H9 (cell line): ENCODE results near the gene ECD. TPM values are rescaled to one million over a fixed set of nuclear protein-coding genes. Genes with fewer than 3 reads are reported as not detected.

Experiments used
- DNase-seq: peaks from one replicate; pipeline ENCODE4 v3.0.0-alpha.2; 2017
- H2AFZ ChIP-seq: one replicate; pipeline ENCODE4 v1.6.1; 2013; ENCODE audit warnings: mild to moderate bottlenecking, low read length, control low read depth, moderate library complexity
- H2AK5ac ChIP-seq: 2 replicates; pipeline ENCODE4 v1.6.1; 2013; ENCODE audit warnings: low read length, control low read depth, mixed read lengths; ENCODE audit not compliant: insufficient read length
- H2BK120ac ChIP-seq: one replicate; pipeline ENCODE4 v1.6.1; 2013; ENCODE audit warnings: low read depth, mild to moderate bottlenecking, low read length, control low read depth, inconsistent platforms; ENCODE audit not compliant: poor library complexity, severe bottlenecking
- H2BK12ac ChIP-seq: 2 replicates; pipeline ENCODE4 v1.6.1; 2013; ENCODE audit warnings: low read length, control low read depth, mixed read lengths, low read depth; ENCODE audit not compliant: insufficient read length
- H2BK15ac ChIP-seq: 2 replicates; pipeline ENCODE4 v1.6.1; 2013; ENCODE audit warnings: low read depth, low read length, control low read depth
- H2BK20ac ChIP-seq: one replicate; pipeline ENCODE4 v1.6.1; 2013; ENCODE audit warnings: low read depth, mild to moderate bottlenecking, low read length, control low read depth, inconsistent platforms; ENCODE audit not compliant: poor library complexity, severe bottlenecking
- H2BK5ac ChIP-seq: 2 replicates; pipeline ENCODE4 v1.6.1; 2013; ENCODE audit warnings: low read length, control low read depth, mixed read lengths; ENCODE audit not compliant: insufficient read length
- H3K14ac ChIP-seq: 2 replicates; pipeline ENCODE4 v1.6.1; 2013; ENCODE audit warnings: low read length, control low read depth; ENCODE audit not compliant: insufficient read depth
- H3K18ac ChIP-seq: 2 replicates; pipeline ENCODE4 v1.6.1; 2013; ENCODE audit warnings: low read depth, mild to moderate bottlenecking, mixed read lengths, low read length, control low read depth; ENCODE audit not compliant: insufficient read length
- H3K23ac ChIP-seq: 2 replicates; pipeline ENCODE4 v1.6.1; 2013; ENCODE audit warnings: low read length, control low read depth, mixed read lengths, low read depth; ENCODE audit not compliant: insufficient read length
- H3K23me2 ChIP-seq: 2 replicates; pipeline ENCODE4 v1.6.1; 2013; ENCODE audit warnings: low read depth, mild to moderate bottlenecking, mixed read lengths, low read length, control low read depth; ENCODE audit not compliant: insufficient read length, poor library complexity, severe bottlenecking
- H3K27ac ChIP-seq: 2 replicates; pipeline ENCODE4 v1.5.1; 2013; ENCODE audit warnings: low read length, control low read depth, mixed read lengths, low read depth; ENCODE audit not compliant: insufficient read length
- H3K27me3 ChIP-seq: 2 replicates; pipeline ENCODE4 v1.6.1; 2013; ENCODE audit warnings: low read length, control low read depth, inconsistent platforms; ENCODE audit not compliant: insufficient read depth
- H3K4ac ChIP-seq: 2 replicates; pipeline ENCODE4 v1.6.1; 2013; ENCODE audit warnings: low read depth, mild to moderate bottlenecking, control low read depth, inconsistent platforms, low read length, moderate library complexity
- H3K4me1 ChIP-seq: 2 replicates; pipeline ENCODE4 v1.6.1; 2013; ENCODE audit warnings: low read length, control low read depth, inconsistent platforms; ENCODE audit not compliant: insufficient read depth
- H3K4me2 ChIP-seq: 2 replicates; pipeline ENCODE4 v1.6.1; 2013; ENCODE audit warnings: low read length, control low read depth, mixed read lengths; ENCODE audit not compliant: insufficient read length, insufficient read depth
- H3K56ac ChIP-seq: 2 replicates; pipeline ENCODE4 v1.6.1; 2013; ENCODE audit warnings: low read depth, mild to moderate bottlenecking, mixed read lengths, low read length, control low read depth; ENCODE audit not compliant: insufficient read length
- H3K79me1 ChIP-seq: 2 replicates; pipeline ENCODE4 v1.6.1; 2013; ENCODE audit warnings: low read depth, mild to moderate bottlenecking, moderate library complexity, low read length, control low read depth, inconsistent platforms; ENCODE audit not compliant: insufficient read depth, poor library complexity, severe bottlenecking
- H3K79me2 ChIP-seq: 2 replicates; pipeline ENCODE4 v1.6.1; 2013; ENCODE audit warnings: low read length, control low read depth, inconsistent platforms; ENCODE audit not compliant: insufficient read depth
- H3K9ac ChIP-seq: 2 replicates; pipeline ENCODE4 v1.6.1; 2013; ENCODE audit warnings: low read length, control low read depth, mixed read lengths; ENCODE audit not compliant: insufficient read length; ENCODE audit errors: extremely low read depth
- H3K9me3 ChIP-seq: one replicate; pipeline ENCODE4 v1.6.1; 2013; ENCODE audit warnings: low read depth, low read length, inconsistent platforms; ENCODE audit not compliant: control insufficient read depth
- H3T11ph ChIP-seq: one replicate; pipeline ENCODE4 v1.6.1; 2013; ENCODE audit warnings: mild to moderate bottlenecking, low read length, control low read depth, inconsistent platforms
- H4K20me1 ChIP-seq: one replicate; pipeline ENCODE4 v1.6.1; 2013; ENCODE audit not compliant: control insufficient read depth, insufficient read length, insufficient read depth
- H4K5ac ChIP-seq: 2 replicates; pipeline ENCODE4 v1.6.1; 2013; ENCODE audit warnings: low read depth, mild to moderate bottlenecking, mixed read lengths, low read length, control low read depth; ENCODE audit not compliant: insufficient read length
- H4K8ac ChIP-seq: replicated peaks from 2 replicates; pipeline ENCODE4 v1.6.1; 2013; ENCODE audit warnings: low read length, control low read depth, mixed read lengths, low read depth; ENCODE audit not compliant: insufficient read length
- H4K91ac ChIP-seq: 2 replicates; pipeline ENCODE4 v1.6.1; 2013; ENCODE audit warnings: low read depth, mild to moderate bottlenecking, moderate library complexity, mixed read lengths, low read length, control low read depth; ENCODE audit not compliant: insufficient read length
- H3K27ac Mint-ChIP-seq, 3 experiments: 2 replicates in 2 of 3; 3 replicates in 1 of 3; pipeline ENCODE4 v1.8.0; 2020 to 2021; ENCODE audit warnings: mixed read lengths in 3 of 3, mild to moderate bottlenecking in 1 of 3, moderate library complexity in 1 of 3
- H3K27me3 Mint-ChIP-seq: 2 replicates; pipeline ENCODE4 v1.8.0; 2021; ENCODE audit warnings: low read depth, mild to moderate bottlenecking, moderate library complexity, mixed read lengths
- H3K36me3 Mint-ChIP-seq, 3 experiments: 2 replicates in 2 of 3; 3 replicates in 1 of 3; pipeline ENCODE4 v1.8.0; 2020 to 2021; ENCODE audit warnings: low read depth in 3 of 3, mixed read lengths in 3 of 3; ENCODE audit not compliant: insufficient read depth in 1 of 3
- H3K4me1 Mint-ChIP-seq, 2 experiments: 2 replicates each; pipeline ENCODE4 v1.8.0; 2020; ENCODE audit warnings: mixed read lengths in 2 of 2
- H3K4me3 Mint-ChIP-seq, 2 experiments: 2 replicates in 1 of 2; 3 replicates in 1 of 2; pipeline ENCODE4 v1.8.0; 2020 to 2021; ENCODE audit warnings: mild to moderate bottlenecking in 2 of 2, mixed read lengths in 2 of 2, moderate library complexity in 1 of 2
- H3K9me3 Mint-ChIP-seq, 2 experiments: 2 replicates in 1 of 2; 3 replicates in 1 of 2; pipeline ENCODE4 v1.8.0; 2020; ENCODE audit warnings: mild to moderate bottlenecking in 2 of 2, mixed read lengths in 2 of 2, moderate library complexity in 1 of 2
- WGBS: extraction: QIAGEN DNeasy Blood & Tissue Kit; methylation state at CpG from one replicate; pipeline ENCODE4 v1.1.7; 2013; ENCODE audit warnings: missing lambda C conversion rate, low lambda C conversion rate, mixed read lengths; ENCODE audit not compliant: insufficient read length; ENCODE audit errors: extremely low coverage; 5-methylcytosine and 5-hydroxymethylcytosine counted together
- total RNA-seq: library from RNA; stranded (reverse); gene quantifications from 2 replicates; pipeline ENCODE4 v1.2.1, GENCODE V29; 2021
- TF ChIP-seq, protein P1 (sequence below): fragments of 200-600 bp; sonication (generic); conservative IDR thresholded peaks from 3 replicates; pipeline ENCODE4 v1.8.0; 2021; ENCODE audit warnings: antibody characterized with exemption, mild to moderate bottlenecking

Gene ECD
- total RNA-seq, 1 experiment from 2014 or later = 41.6 TPM

DNA sequence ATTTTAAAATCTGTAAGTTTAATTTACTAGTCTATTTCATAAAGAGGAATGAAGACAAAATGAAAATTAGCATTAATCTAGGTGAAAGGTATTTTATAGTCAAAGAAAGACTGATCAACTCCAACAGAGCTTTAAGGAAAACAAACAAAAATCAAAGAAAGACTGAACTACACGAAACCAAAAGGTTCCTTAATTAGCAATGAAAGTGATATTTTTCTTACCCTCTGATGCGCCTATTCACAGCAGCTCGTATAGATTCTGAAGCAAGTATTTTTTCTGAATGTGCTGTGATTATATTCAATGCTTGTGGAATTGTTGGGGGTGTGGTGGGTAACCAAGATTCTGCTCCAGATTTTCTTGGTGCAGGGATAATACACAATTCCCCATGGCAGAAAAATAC is 11.8 kb downstream of the ECD start:
- Histone ChIP-seq H3K9ac (no peak overlapping the region), H3T11ph (no peak overlapping the region), H3K79me1 (no peaks in the 10 kb centered on the region), H2BK15ac (no peak overlapping the region), H3K14ac (no peak overlapping the region), H2AFZ (no peak overlapping the region), H3K27me3 (no peaks in the 10 kb centered on the region), H3K4me2 (no peak overlapping the region), H3K4ac (no peak overlapping the region), H2BK20ac (no peak overlapping the region), H4K8ac (no peak overlapping the region), H4K91ac (no peak overlapping the region), H2BK12ac (no peak overlapping the region), H3K18ac (no peak overlapping the region), H3K4me1 (no peaks in the 10 kb centered on the region), H3K27ac (no peak overlapping the region), H2BK120ac (no peak overlapping the region), H2BK5ac (no peak overlapping the region), H4K5ac (no peak overlapping the region), H3K9me3 (no peaks in the 10 kb centered on the region), H3K23me2 (no peaks in the 10 kb centered on the region), H4K20me1 (no peaks in the 10 kb centered on the region), H2AK5ac (no peak overlapping the region), H3K56ac (no peak overlapping the region), H3K79me2 (no peaks in the 10 kb centered on the region), H3K23ac (no peak overlapping the region)
- Mint-ChIP-seq H3K27me3 (no peaks in the 10 kb centered on the region), H3K4me3 (no peak overlapping the region), H3K9me3 (no peaks in the 10 kb centered on the region), H3K36me3 (peaks cover 30 to 60% (median 40%) of the 10 kb centered on the region in 3 experiments), H3K27ac (no peak overlapping the region), H3K4me1 (no peaks in the 10 kb centered on the region)
- TF ChIP-seq, protein P1, sequence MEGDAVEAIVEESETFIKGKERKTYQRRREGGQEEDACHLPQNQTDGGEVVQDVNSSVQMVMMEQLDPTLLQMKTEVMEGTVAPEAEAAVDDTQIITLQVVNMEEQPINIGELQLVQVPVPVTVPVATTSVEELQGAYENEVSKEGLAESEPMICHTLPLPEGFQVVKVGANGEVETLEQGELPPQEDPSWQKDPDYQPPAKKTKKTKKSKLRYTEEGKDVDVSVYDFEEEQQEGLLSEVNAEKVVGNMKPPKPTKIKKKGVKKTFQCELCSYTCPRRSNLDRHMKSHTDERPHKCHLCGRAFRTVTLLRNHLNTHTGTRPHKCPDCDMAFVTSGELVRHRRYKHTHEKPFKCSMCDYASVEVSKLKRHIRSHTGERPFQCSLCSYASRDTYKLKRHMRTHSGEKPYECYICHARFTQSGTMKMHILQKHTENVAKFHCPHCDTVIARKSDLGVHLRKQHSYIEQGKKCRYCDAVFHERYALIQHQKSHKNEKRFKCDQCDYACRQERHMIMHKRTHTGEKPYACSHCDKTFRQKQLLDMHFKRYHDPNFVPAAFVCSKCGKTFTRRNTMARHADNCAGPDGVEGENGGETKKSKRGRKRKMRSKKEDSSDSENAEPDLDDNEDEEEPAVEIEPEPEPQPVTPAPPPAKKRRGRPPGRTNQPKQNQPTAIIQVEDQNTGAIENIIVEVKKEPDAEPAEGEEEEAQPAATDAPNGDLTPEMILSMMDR = no peak
- no peak for DNase-seq
- WGBS = no CpG with 5 or more reads among the region's 3 CpGs
